Activated effector memory CD4-positive, alpha-beta T cell treated with anti-CD3 and anti-CD28 coated beads, Interleukin-2, amount 50 U/mL, for 16 hours (primary cell): ENCODE results near the gene VSIG8.

Source experiments
- DNase-seq: peaks from one replicate; pipeline ENCODE4 v3.0.0-alpha.2; 2020

VSIG8 gene

GRCh38 chr1:159881622-159882526 lies 19.4 kb upstream of the VSIG8 start:
- peak; percentile 80 for DNase-seq

- no peak for DNase-seq
Observed at GRCh38 chr1:159880430-159880829, 18.0 kb upstream of the VSIG8 start.

- DNase-seq = no peak
Observed at GRCh38 chr1:159879977-159880376, 17.5 kb upstream of the VSIG8 start.

- DNase-seq = no peak
Observed at GRCh38 chr1:159879136-159879535, 16.7 kb upstream of the VSIG8 start.

GRCh38 chr1:159877695-159878444 lies 15.4 kb upstream of the VSIG8 start:
- no peak for DNase-seq

- DNase-seq = no peak
Observed at GRCh38 chr1:159873530-159874143, 11.2 kb upstream of the VSIG8 start.

GRCh38 chr1:159872891-159873290 lies 10.4 kb upstream of the VSIG8 start:
- no peak for DNase-seq

- DNase-seq = no peak
Observed at GRCh38 chr1:159870704-159871103, 8.2 kb upstream of the VSIG8 start.

- DNase-seq = no peak
Observed at GRCh38 chr1:159869607-159870006, 7.2 kb upstream of the VSIG8 start.

GRCh38 chr1:159869173-159869572 lies 6.7 kb upstream of the VSIG8 start:
- DNase-seq = no peak

GRCh38 chr1:159868766-159869165 lies 6.3 kb upstream of the VSIG8 start:
- DNase-seq = no peak

GRCh38 chr1:159867664-159868026 lies 5.2 kb upstream of the VSIG8 start:
- DNase-seq = no peak

GRCh38 chr1:159866905-159867663 lies 4.6 kb upstream of the VSIG8 start:
- DNase-seq = no peak

GRCh38 chr1:159866066-159866465 lies 3.6 kb upstream of the VSIG8 start:
- DNase-seq = no peak

GRCh38 chr1:159864262-159864661 lies 1.8 kb upstream of the VSIG8 start:
- no peak for DNase-seq

- no peak for DNase-seq
Observed at GRCh38 chr1:159862031-159862430, 426 bp downstream of the VSIG8 start.

- DNase-seq = no peak
Observed at GRCh38 chr1:159861218-159861617, 1.2 kb downstream of the VSIG8 start.

GRCh38 chr1:159860456-159860855 lies 2.0 kb downstream of the VSIG8 start:
- DNase-seq = no peak

- no peak for DNase-seq
Observed at GRCh38 chr1:159859767-159860322, 2.6 kb downstream of the VSIG8 start.

- DNase-seq = no peak
Observed at GRCh38 chr1:159857889-159858288, 4.6 kb downstream of the VSIG8 start.

GRCh38 chr1:159856576-159856975 lies 5.9 kb downstream of the VSIG8 start:
- no peak for DNase-seq

- DNase-seq = no peak
Observed at GRCh38 chr1:159855709-159856108, 6.7 kb downstream of the VSIG8 start.
